Measurements from ENCODE around the gene PLCB2. TPM values are rescaled to one million over a fixed set of nuclear protein-coding genes. Genes with fewer than 3 reads are reported as not detected.
A peak's percentile ranks its signal among the peaks of the same experiment; 100 is the strongest.

The PLCB2 gene
- total RNA-seq, 1 experiment from 2014 or later, result 2.9 TPM

- Histone ChIP-seq H3K36me3 (no peaks in the 10 kb centered on the region), H3K4me3 (no peak overlapping the region), H3K27ac (no peak overlapping the region), H3K4me1 (peaks cover 2% of the 10 kb centered on the region), H3K9me3 (replicated peaks) (no peaks in the 10 kb centered on the region), H3K27me3 (no peaks in the 10 kb centered on the region)
- no peak for DNase-seq
Measured at GRCh38 chr15:40271685-40272484, 35.9 kb downstream of the PLCB2 start.

GRCh38 chr15:40270246-40270995, 37.3 kb downstream of the PLCB2 start:
- H3K36me3 ChIP-seq, result no peaks in the 10 kb centered on the region
- no peaks in the 10 kb centered on the region for H3K27me3 ChIP-seq
- no peak overlapping the region for H3K27ac ChIP-seq
- peaks cover 6% of the 10 kb centered on the region for H3K4me1 ChIP-seq
- DNase-seq, result no peak
- H3K9me3 ChIP-seq (replicated peaks), result no peaks in the 10 kb centered on the region
- H3K4me3 ChIP-seq, result no peak overlapping the region

- H3K27me3 ChIP-seq, result no peaks in the 10 kb centered on the region
- H3K27ac ChIP-seq, result no peak overlapping the region
- H3K4me3 ChIP-seq, result no peak overlapping the region
Measured at GRCh38 chr15:40269604-40270003, 38.1 kb downstream of the PLCB2 start.

GRCh38 chr15:40267670-40268069, 40.1 kb downstream of the PLCB2 start:
- H3K4me3 ChIP-seq, result no peak overlapping the region
- no peaks in the 10 kb centered on the region for H3K36me3 ChIP-seq
- no peak overlapping the region for H3K27ac ChIP-seq
- no peaks in the 10 kb centered on the region; the same call in 1 of the 2 replicates for H3K27me3 ChIP-seq
- peaks cover 4% of the 10 kb centered on the region for H3K4me1 ChIP-seq
- H3K9me3 ChIP-seq (replicated peaks), result no peaks in the 10 kb centered on the region
- no peak for DNase-seq

More at GRCh38 chr15:40269604-40270003, 38.1 kb downstream of the PLCB2 start:
- peaks cover 4% of the 10 kb centered on the region for H3K4me1 ChIP-seq
- H3K9me3 ChIP-seq (replicated peaks), result no peaks in the 10 kb centered on the region
- H3K36me3 ChIP-seq, result no peaks in the 10 kb centered on the region
- no peak for DNase-seq

- Histone ChIP-seq H3K36me3 (no peaks in the 10 kb centered on the region), H3K4me3 (no peak overlapping the region), H3K27ac (no peak overlapping the region), H3K9me3 (replicated peaks) (no peaks in the 10 kb centered on the region), H3K4me1 (peaks cover 4% of the 10 kb centered on the region), H3K27me3 (no peaks in the 10 kb centered on the region; the same call in 1 of the 2 replicates)
- DNase-seq, result peak; percentile 64 to 69
Measured at GRCh38 chr15:40266828-40267304, 40.9 kb downstream of the PLCB2 start.

- peaks cover 4% of the 10 kb centered on the region for H3K4me1 ChIP-seq
- H3K36me3 ChIP-seq, result no peaks in the 10 kb centered on the region
- H3K27ac ChIP-seq, result no peak overlapping the region
- H3K4me3 ChIP-seq, result no peak overlapping the region
- no peaks in the 10 kb centered on the region for H3K9me3 ChIP-seq (replicated peaks)
- DNase-seq, result no peak
- H3K27me3 ChIP-seq, result no peaks in the 10 kb centered on the region; the same call in 1 of the 2 replicates
Measured at GRCh38 chr15:40265875-40266274, 41.9 kb downstream of the PLCB2 start.

GRCh38 chr15:40265355-40265754, 42.4 kb downstream of the PLCB2 start:
- peaks cover 4% of the 10 kb centered on the region for H3K4me1 ChIP-seq
- H3K4me3 ChIP-seq, result no peak overlapping the region
- H3K36me3 ChIP-seq, result no peaks in the 10 kb centered on the region
- no peaks in the 10 kb centered on the region; the same call in 1 of the 2 replicates for H3K27me3 ChIP-seq
- H3K27ac ChIP-seq, result no peak overlapping the region
- H3K9me3 ChIP-seq (replicated peaks), result no peaks in the 10 kb centered on the region
- DNase-seq, result no peak

- Histone ChIP-seq H3K4me3 (no peak overlapping the region), H3K36me3 (no peaks in the 10 kb centered on the region), H3K9me3 (replicated peaks) (no peaks in the 10 kb centered on the region), H3K4me1 (peaks cover 4% of the 10 kb centered on the region), H3K27ac (no peak overlapping the region), H3K27me3 (no peaks in the 10 kb centered on the region; the same call in 1 of the 2 replicates)
- DNase-seq, result no peak
Measured at GRCh38 chr15:40264321-40265153, 43.2 kb downstream of the PLCB2 start.

GRCh38 chr15:40263024-40263754, 44.5 kb downstream of the PLCB2 start:
- DNase-seq, result no peak
- Histone ChIP-seq H3K36me3 (no peaks in the 10 kb centered on the region), H3K4me3 (no peak overlapping the region), H3K9me3 (replicated peaks) (no peaks in the 10 kb centered on the region), H3K27ac (no peak overlapping the region), H3K4me1 (peaks cover 4% of the 10 kb centered on the region), H3K27me3 (no peaks in the 10 kb centered on the region; the same call in 1 of the 2 replicates)

GRCh38 chr15:40259021-40259420, 48.7 kb downstream of the PLCB2 start:
- Histone ChIP-seq H3K27me3 (no peaks in the 10 kb centered on the region; the same call in 1 of the 2 replicates), H3K27ac (no peak overlapping the region), H3K36me3 (no peaks in the 10 kb centered on the region), H3K4me1 (peaks cover 3% of the 10 kb centered on the region; the same call in 1 of the 2 replicates), H3K4me3 (no peak overlapping the region), H3K9me3 (replicated peaks) (no peaks in the 10 kb centered on the region)
- DNase-seq, result no peak

- H3K36me3 ChIP-seq, result no peaks in the 10 kb centered on the region
- H3K4me3 ChIP-seq, result no peak overlapping the region
- no peaks in the 10 kb centered on the region for H3K9me3 ChIP-seq (replicated peaks)
- DNase-seq, result no peak
- H3K27me3 ChIP-seq, result no peaks in the 10 kb centered on the region; the same call in 1 of the 2 replicates
- H3K27ac ChIP-seq, result no peak overlapping the region
- H3K4me1 ChIP-seq, result peaks cover 3% of the 10 kb centered on the region; the same call in 1 of the 2 replicates
Measured at GRCh38 chr15:40258544-40258943, 49.2 kb downstream of the PLCB2 start.

GRCh38 chr15:40257656-40258450, 49.9 kb downstream of the PLCB2 start:
- Histone ChIP-seq H3K27ac (no peak overlapping the region), H3K36me3 (no peaks in the 10 kb centered on the region), H3K27me3 (no peaks in the 10 kb centered on the region; the same call in 1 of the 2 replicates), H3K4me3 (no peak overlapping the region), H3K9me3 (replicated peaks) (no peaks in the 10 kb centered on the region), H3K4me1 (peaks cover 3% of the 10 kb centered on the region; the same call in 1 of the 2 replicates)
- DNase-seq, result no peak

- DNase-seq, result no peak
- Histone ChIP-seq H3K27me3 (no peaks in the 10 kb centered on the region), H3K27ac (no peak overlapping the region)
Measured at GRCh38 chr15:40256638-40257235, 51.0 kb downstream of the PLCB2 start.

More at GRCh38 chr15:40256638-40257235, 51.0 kb downstream of the PLCB2 start:
- Histone ChIP-seq H3K4me3 (no peak overlapping the region), H3K4me1 (peaks cover 3% of the 10 kb centered on the region; the same call in 1 of the 2 replicates), H3K36me3 (no peaks in the 10 kb centered on the region), H3K9me3 (replicated peaks) (no peaks in the 10 kb centered on the region)

Measured in SJCRH30 (cell line).